Fibroblast of the conjunctiva (primary cell): ENCODE data around the gene CDC42EP4.
"Not testable (repeated sequence)": the region's sequence is repeated elsewhere in the genome, so short reads cannot be mapped to it uniquely, and the experiment has no call there.

Experiments used
- DNase-seq: peaks from one replicate; pipeline ENCODE4 v3.0.0-alpha.2; 2010; ENCODE audit warnings: low read depth

CDC42EP4 gene

GRCh38 chr17:73318836-73319235, 7.0 kb upstream of the CDC42EP4 start:
- DNase-seq = no peak

- DNase-seq = no peak
Observed at GRCh38 chr17:73318427-73318813, 6.6 kb upstream of the CDC42EP4 start.

- no peak for DNase-seq
Observed at GRCh38 chr17:73317513-73318426, 6.0 kb upstream of the CDC42EP4 start.

DNA sequence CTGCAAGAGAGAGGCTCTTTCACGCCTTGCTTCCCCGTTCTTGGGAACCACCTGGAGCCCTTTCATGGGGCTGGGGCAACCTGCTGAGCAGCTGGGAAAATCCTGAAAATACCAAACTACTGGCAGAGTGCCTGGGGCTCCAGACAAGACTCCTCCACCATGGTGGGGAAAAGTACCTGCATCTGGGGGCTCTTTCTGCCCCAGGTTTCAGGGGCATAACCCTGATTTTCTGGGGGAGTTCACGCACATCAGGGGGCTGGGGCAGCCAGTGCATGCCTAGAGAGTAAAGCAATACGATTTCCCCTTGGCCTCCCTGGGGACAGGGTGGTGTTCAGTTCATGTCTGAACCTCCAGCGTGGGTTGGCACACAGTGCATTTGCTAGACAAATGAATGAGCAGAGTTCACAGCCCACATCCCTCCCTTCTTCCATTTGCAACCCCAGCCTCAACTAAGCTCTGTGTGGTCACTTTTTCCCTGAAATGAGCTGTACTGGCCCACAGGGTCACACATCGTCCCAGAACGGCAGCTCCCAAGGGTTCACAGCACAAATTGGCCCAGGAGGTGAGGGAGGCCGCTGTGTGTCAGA, 5.2 kb upstream of the CDC42EP4 start:
- peak; percentile 72 for DNase-seq

DNA sequence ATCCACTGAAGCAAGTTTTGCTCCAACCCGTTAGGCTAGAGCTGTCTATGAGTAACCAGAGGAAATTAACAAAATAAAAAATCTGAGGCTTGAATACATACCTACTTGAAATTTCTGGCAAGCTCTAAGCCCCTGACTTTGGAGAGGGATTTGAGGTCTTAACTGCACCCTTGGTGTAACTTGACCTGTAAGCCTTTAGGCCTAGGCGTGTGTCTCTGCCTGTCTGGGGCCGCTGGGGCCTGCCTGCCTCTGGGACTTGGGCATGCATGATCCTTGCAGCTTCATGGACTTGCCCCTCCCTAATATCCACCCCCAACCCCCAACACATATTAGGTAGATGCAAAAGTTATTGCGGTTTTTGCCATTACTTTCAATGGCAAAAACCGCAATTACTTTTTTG, 3.7 kb upstream of the CDC42EP4 start:
- DNase-seq = no peak

GRCh38 chr17:73313526-73314127, 1.8 kb upstream of the CDC42EP4 start:
- DNase-seq = no peak

- DNase-seq = not testable (repeated sequence)
Observed at GRCh38 chr17:73312887-73313286, 1.1 kb upstream of the CDC42EP4 start.

GRCh38 chr17:73311428-73311780, 397 bp downstream of the CDC42EP4 start:
- DNase-seq = no peak

GRCh38 chr17:73309727-73310596, 1.8 kb downstream of the CDC42EP4 start:
- DNase-seq = no peak

GRCh38 chr17:73308959-73309358, 2.8 kb downstream of the CDC42EP4 start:
- not testable (repeated sequence) for DNase-seq

GRCh38 chr17:73308017-73308823, 3.6 kb downstream of the CDC42EP4 start:
- no peak for DNase-seq

GRCh38 chr17:73307130-73307529, 4.7 kb downstream of the CDC42EP4 start:
- no peak for DNase-seq

- no peak for DNase-seq
Observed at GRCh38 chr17:73305845-73306836, 5.7 kb downstream of the CDC42EP4 start.

DNA sequence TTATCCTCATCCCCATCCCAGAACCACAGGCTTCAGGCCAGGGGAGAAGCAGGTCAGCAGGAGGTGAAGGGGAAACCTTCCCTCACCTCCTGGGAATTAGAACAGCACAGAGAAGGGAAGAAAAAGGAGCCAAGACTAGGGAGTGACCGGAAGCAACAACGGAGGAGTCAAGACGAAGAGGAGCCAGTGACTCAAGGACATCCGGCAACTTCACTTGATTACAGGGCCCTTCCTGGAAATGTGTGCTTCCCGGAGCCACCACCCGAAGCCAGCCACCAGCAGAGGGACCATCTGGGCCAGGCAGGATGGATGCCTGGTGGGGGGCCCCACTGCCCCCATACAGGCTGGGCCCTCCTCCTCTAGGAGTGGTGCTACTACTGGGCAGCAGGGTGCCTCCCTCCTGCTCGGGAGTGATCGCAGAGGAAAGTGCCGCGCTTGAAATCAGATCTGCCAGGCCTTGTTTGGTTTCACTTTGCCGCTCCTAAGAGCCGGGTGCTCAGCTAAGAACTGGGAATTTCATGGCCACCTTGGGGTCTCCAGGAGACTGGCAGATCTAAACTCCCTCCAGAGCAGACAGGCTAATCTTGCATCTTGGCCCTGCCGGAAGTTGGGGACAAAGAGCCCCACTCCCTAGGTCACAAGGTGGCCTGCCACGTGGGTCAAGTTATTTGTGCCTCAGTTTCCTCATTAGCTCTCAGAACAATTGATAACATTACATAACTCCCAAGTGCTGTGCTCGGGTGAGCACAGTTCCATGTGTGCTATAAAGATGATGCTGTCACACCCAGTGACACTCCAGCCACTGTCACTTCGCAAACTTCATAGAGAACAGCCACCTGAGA, 6.6 kb downstream of the CDC42EP4 start:
- no peak for DNase-seq

DNA sequence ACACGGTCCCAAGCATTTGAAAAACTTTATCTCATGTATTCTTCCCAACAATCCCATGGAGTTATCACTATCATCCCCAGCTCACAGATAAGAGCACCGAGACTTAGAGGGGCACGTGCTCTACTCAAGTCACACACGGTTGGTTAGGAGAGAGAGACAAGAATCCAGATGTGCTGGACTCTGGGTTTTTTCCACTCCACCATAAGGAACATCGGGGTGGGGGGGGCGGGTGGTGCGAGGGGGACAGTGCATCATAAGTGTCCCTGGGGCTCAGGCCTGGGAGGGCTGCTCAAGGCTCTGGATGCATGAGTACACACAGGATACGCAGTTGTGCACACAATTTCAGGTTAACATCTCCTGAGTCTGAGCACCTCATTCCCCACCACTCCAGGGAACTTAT, 7.4 kb downstream of the CDC42EP4 start:
- DNase-seq = no peak

- DNase-seq = no peak
Observed at GRCh38 chr17:73302189-73302588, 9.6 kb downstream of the CDC42EP4 start.

DNA sequence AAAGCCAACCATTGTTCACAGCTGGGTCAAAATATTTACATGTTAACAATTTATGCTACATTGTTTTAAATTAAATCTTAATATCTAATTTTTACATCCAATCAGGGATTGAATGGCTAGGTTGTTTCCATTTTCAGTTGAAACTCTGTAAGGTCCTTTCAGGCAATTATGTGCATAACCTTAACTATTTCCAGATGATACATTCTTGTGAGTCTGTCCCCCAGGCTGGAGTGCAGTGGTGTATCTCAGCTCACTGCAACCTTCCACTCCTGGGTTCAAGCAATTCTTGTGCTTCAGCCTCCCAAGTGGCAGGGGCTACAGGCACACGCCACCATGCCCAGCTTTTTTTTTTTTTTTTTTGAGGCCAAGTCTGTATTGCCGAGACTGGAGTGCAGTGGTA, 10.4 kb downstream of the CDC42EP4 start:
- no peak for DNase-seq

DNA sequence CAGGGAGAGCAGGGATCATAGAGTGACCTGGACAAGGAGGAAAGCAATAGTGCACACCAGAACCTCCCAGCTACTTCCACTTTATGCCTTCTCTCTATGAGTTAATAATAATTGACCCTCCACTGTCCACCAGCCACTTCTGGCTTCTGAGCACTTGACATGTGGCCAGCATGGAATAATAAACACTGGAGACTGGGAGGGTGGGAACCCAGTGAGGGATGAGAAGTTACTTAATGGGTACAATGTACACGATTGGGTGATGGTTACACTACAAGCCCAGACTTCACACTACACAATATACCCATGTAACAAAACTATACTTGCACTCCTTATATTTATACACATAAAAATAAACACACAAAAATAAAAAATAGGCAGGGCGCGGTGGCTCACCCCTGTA, 11.4 kb downstream of the CDC42EP4 start:
- DNase-seq = no peak
